Endothelial cell (in vitro differentiated cells): ENCODE data around the gene TBC1D5. TPM values are rescaled to one million over a fixed set of nuclear protein-coding genes. Genes with fewer than 3 reads are reported as not detected.

Experiments
- DNase-seq: peaks from one replicate; pipeline ENCODE4 v3.0.0; 2021; ENCODE audit warnings: low spot score
- H3K27ac Mint-ChIP-seq: one replicate; pipeline ENCODE4 v1.8.0; 2021; ENCODE audit warnings: mixed read lengths, inconsistent platforms; ENCODE audit not compliant: unreplicated experiment
- H3K27me3 Mint-ChIP-seq: one replicate; pipeline ENCODE4 v1.8.0; 2021; ENCODE audit warnings: mild to moderate bottlenecking, moderate library complexity, mixed read lengths, inconsistent platforms; ENCODE audit not compliant: unreplicated experiment
- H3K36me3 Mint-ChIP-seq: one replicate; pipeline ENCODE4 v1.8.0; 2021; ENCODE audit warnings: mild to moderate bottlenecking, low read depth, mixed read lengths, inconsistent platforms; ENCODE audit not compliant: unreplicated experiment
- H3K4me1 Mint-ChIP-seq: one replicate; pipeline ENCODE4 v1.8.0; 2021; ENCODE audit warnings: mild to moderate bottlenecking, mixed read lengths, inconsistent platforms; ENCODE audit not compliant: unreplicated experiment
- H3K4me3 Mint-ChIP-seq: one replicate; pipeline ENCODE4 v1.8.0; 2021; ENCODE audit warnings: mild to moderate bottlenecking, mixed read lengths, inconsistent platforms; ENCODE audit not compliant: unreplicated experiment
- H3K9me3 Mint-ChIP-seq: one replicate; pipeline ENCODE4 v1.8.0; 2021; ENCODE audit warnings: mixed read lengths, inconsistent platforms; ENCODE audit not compliant: unreplicated experiment
- CTCF ChIP-seq: fragments of 200-600 bp; sonication (generic); IDR thresholded peaks from one replicate; pipeline ENCODE4 v1.5.0; 2021; ENCODE audit warnings: antibody characterized with exemption; ENCODE audit not compliant: unreplicated experiment
- total RNA-seq: library from RNA; stranded (reverse); fragmentation: NEBNext Ultra II Directional; extraction: Animal tissue kit (Norgen Biotek cat#: 25700); gene quantifications from one replicate; pipeline ENCODE4 v1.2.1, GENCODE V29; 2021; ENCODE audit not compliant: unreplicated experiment

Gene TBC1D5
- total RNA-seq, 1 donor from 2014 or later = 48.2 TPM

GRCh38 chr3:17260257-17260656 is 482.2 kb downstream of the TBC1D5 start:
- no peak overlapping the region for H3K27ac Mint-ChIP-seq
- TF ChIP-seq CTCF = no peak
- no peak overlapping the region for H3K4me3 Mint-ChIP-seq
- no peaks in the 10 kb centered on the region for H3K9me3 Mint-ChIP-seq
- no peaks in the 10 kb centered on the region for H3K36me3 Mint-ChIP-seq
- H3K4me1 Mint-ChIP-seq = peaks cover 4% of the 10 kb centered on the region
- DNase-seq = no peak
- H3K27me3 Mint-ChIP-seq = peaks cover 2% of the 10 kb centered on the region

- H3K27ac Mint-ChIP-seq = no peak overlapping the region
- TF ChIP-seq CTCF = no peak
- H3K4me1 Mint-ChIP-seq = peaks cover 4% of the 10 kb centered on the region
- DNase-seq = no peak
- H3K4me3 Mint-ChIP-seq = no peak overlapping the region
- H3K36me3 Mint-ChIP-seq = no peaks in the 10 kb centered on the region
- no peaks in the 10 kb centered on the region for H3K9me3 Mint-ChIP-seq
- H3K27me3 Mint-ChIP-seq = peaks cover 2% of the 10 kb centered on the region
Measured at GRCh38 chr3:17259685-17260084, 482.7 kb downstream of the TBC1D5 start.

GRCh38 chr3:17258823-17259436 is 483.5 kb downstream of the TBC1D5 start:
- Mint-ChIP-seq H3K9me3 (no peaks in the 10 kb centered on the region), H3K36me3 (no peaks in the 10 kb centered on the region), H3K27me3 (peaks cover 2% of the 10 kb centered on the region), H3K4me1 (peaks cover 4% of the 10 kb centered on the region), H3K27ac (no peak overlapping the region), H3K4me3 (no peak overlapping the region)
- TF ChIP-seq CTCF = peak; percentile 89
- peak; percentile 23 for DNase-seq

- Mint-ChIP-seq H3K4me3 (no peak overlapping the region), H3K36me3 (no peaks in the 10 kb centered on the region), H3K27me3 (peaks cover 2% of the 10 kb centered on the region), H3K9me3 (no peaks in the 10 kb centered on the region), H3K27ac (no peak overlapping the region), H3K4me1 (peaks cover 4% of the 10 kb centered on the region)
- TF ChIP-seq CTCF = no peak
- no peak for DNase-seq
Measured at GRCh38 chr3:17257269-17257668, 485.2 kb downstream of the TBC1D5 start.

GRCh38 chr3:17243621-17244020 is 498.8 kb downstream of the TBC1D5 start:
- no peak for DNase-seq
- no peak overlapping the region for H3K27ac Mint-ChIP-seq
- H3K4me1 Mint-ChIP-seq = no peaks in the 10 kb centered on the region
- H3K9me3 Mint-ChIP-seq = no peaks in the 10 kb centered on the region
- no peak overlapping the region for H3K4me3 Mint-ChIP-seq
- no peaks in the 10 kb centered on the region for H3K36me3 Mint-ChIP-seq
- TF ChIP-seq CTCF = no peak
- H3K27me3 Mint-ChIP-seq = peaks cover 1% of the 10 kb centered on the region
